Ovary (tissue), 9 donors: ENCODE measurements around the gene NLK. TPM values are rescaled to one million over a fixed set of nuclear protein-coding genes. Genes with fewer than 3 reads are reported as not detected.

Experiments used
- DNase-seq, 5 donors: peaks; one replicate each; pipeline ENCODE4 v3.0.0-alpha.2; 2019 to 2020
- H3K27ac ChIP-seq, 2 donors: fragments of 200-600 bp; one replicate each; pipeline versions ENCODE4 v1.5.1 to v1.8.0; 2019 to 2022
- H3K27me3 ChIP-seq: fragments of 200-600 bp; one replicate; pipeline ENCODE4 v1.8.0; 2022
- H3K36me3 ChIP-seq: fragments of 200-600 bp; sonication (generic); one replicate; pipeline ENCODE4 v1.5.1; 2019
- H3K4me1 ChIP-seq: one replicate; pipeline ENCODE4 v1.8.1; 2013; ENCODE audit warnings: mild to moderate bottlenecking, moderate library complexity; ENCODE audit not compliant: insufficient read depth
- H3K4me3 ChIP-seq: fragments of 200-600 bp; sonication (generic); one replicate; pipeline ENCODE4 v1.5.1; 2017
- H3K9me3 ChIP-seq, 2 donors: fragments of 200-600 bp in 1 of 2; sonication (generic) in 1 of 2; one replicate each; pipeline versions ENCODE4 v1.5.1 to v1.8.1; 2013 to 2019; ENCODE audit warnings: mild to moderate bottlenecking in 1 of 2, moderate library complexity in 1 of 2
- EP300 ChIP-seq: sonication (generic); formaldehyde crosslinking; IDR thresholded peaks from one replicate; pipeline ENCODE4 v1.6.1; 2017; ENCODE audit warnings: antibody characterized with exemption
- POLR2A ChIP-seq: fragments of 450-650 bp; IDR thresholded peaks from one replicate; pipeline ENCODE4 v1.6.1; 2017; ENCODE audit warnings: antibody characterized with exemption, mild to moderate bottlenecking, moderate library complexity
- WGBS, 3 donors: extraction: QIAGEN DNeasy Blood & Tissue Kit in 1 of 3; methylation state at CpG; one replicate each; pipeline versions ENCODE4 v1.1.5 to v1.1.7; 2013 to 2017; 5-methylcytosine and 5-hydroxymethylcytosine counted together
- intact Hi-C, 4 donors: fragments of 100-400 bp; cut with DNase I; formaldehyde crosslinking; loops; one replicate each; pipeline versions ENCODE4 v1.11.0 to v1.15.1; 2022 to 2023
- polyA plus RNA-seq, 2 donors: library from polyadenylated mRNA; stranded (reverse); fragments of 200-250 nt in 1 of 2; fragments of 350-450 nt in 1 of 2; fragmentation: Illumina TruSeq in 1 of 2; extraction: RNeasy Lipid Tissue Mini Kit (QIAGEN cat#74804) in 1 of 2; gene quantifications; one replicate each; pipeline ENCODE4 v1.2.3, GENCODE V29; 2013 to 2014
- total RNA-seq, 7 donors: library from RNA; depleted of rRNA in 2 of 7; stranded (reverse); fragments of >200 nt in 2 of 7; fragmentation: NEBNext Ultra II Directional in 3 of 7; extraction: Animal tissue kit (Norgen Biotek cat#: 25700) in 3 of 7; gene quantifications; one replicate each; pipeline versions ENCODE4 v1.1.0 to v1.2.4, GENCODE V29; 2016 to 2023
- TF ChIP-seq, protein P1 (sequence below), 3 donors: fragments of 450-650 bp in 2 of 3; fragments of 200-600 bp in 1 of 3; IDR thresholded peaks; one replicate each; pipeline versions ENCODE4 v1.5.1 to v1.8.0; 2016 to 2022; ENCODE audit warnings: antibody characterized with exemption in 3 of 3, mild to moderate bottlenecking in 1 of 3
- donor health status: DM: no; HTN: no; CAD: no; lungs with moderate emphysema.
- donor health status: DM: no; HTN: no; CAD: no.
- donor health status: Bipolar disorder and iron deficiency.
- donor health status: DM: yes; HTN: yes; CAD: no.
- donor health status: DM: no; HTN: no; CAD: no.
- donor health status: DM: yes; HTN: yes; CAD: no.

The NLK gene
- total and polyA plus RNA-seq, 9 donors, result 7.3 to 15.6 (median 12.3) TPM

DNA sequence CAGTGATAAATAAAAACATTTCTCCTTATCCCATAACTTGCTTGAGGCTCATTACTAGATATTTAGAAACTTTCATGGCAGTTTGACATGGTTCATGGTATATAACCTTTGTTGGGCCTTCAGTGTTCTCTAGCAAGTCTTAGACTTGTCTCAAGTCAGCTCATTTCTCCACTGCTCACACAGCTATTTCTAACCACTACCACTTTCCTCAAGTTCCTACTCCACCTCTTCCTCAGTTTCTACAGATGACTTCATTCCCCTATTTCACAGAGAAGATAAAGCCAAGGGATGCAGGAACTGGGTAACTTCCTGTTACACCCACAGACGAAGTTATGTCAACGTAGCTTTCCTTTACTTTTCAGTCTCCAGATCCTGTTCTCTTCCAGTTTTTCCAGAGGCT is 23.2 kb downstream of the NLK start:
- Histone ChIP-seq H3K27ac (no peak overlapping the region), H3K4me3 (no peak overlapping the region), H3K9me3 (no peaks in the 10 kb centered on the region), H3K4me1 (no peaks in the 10 kb centered on the region), H3K36me3 (no peaks in the 10 kb centered on the region), H3K27me3 (no peaks in the 10 kb centered on the region)
- no peak for TF ChIP-seq POLR2A
- no peak for TF ChIP-seq EP300
- TF ChIP-seq, protein P1, sequence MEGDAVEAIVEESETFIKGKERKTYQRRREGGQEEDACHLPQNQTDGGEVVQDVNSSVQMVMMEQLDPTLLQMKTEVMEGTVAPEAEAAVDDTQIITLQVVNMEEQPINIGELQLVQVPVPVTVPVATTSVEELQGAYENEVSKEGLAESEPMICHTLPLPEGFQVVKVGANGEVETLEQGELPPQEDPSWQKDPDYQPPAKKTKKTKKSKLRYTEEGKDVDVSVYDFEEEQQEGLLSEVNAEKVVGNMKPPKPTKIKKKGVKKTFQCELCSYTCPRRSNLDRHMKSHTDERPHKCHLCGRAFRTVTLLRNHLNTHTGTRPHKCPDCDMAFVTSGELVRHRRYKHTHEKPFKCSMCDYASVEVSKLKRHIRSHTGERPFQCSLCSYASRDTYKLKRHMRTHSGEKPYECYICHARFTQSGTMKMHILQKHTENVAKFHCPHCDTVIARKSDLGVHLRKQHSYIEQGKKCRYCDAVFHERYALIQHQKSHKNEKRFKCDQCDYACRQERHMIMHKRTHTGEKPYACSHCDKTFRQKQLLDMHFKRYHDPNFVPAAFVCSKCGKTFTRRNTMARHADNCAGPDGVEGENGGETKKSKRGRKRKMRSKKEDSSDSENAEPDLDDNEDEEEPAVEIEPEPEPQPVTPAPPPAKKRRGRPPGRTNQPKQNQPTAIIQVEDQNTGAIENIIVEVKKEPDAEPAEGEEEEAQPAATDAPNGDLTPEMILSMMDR (IDR thresholded peaks at IDR 0.05), result no peak
- intact Hi-C loops, result no loop called here
- DNase-seq, result no peak
- WGBS, 3 donors, result 71 to 83% (median 82%) methylated on average over 2 of the region's 2 CpGs

DNA sequence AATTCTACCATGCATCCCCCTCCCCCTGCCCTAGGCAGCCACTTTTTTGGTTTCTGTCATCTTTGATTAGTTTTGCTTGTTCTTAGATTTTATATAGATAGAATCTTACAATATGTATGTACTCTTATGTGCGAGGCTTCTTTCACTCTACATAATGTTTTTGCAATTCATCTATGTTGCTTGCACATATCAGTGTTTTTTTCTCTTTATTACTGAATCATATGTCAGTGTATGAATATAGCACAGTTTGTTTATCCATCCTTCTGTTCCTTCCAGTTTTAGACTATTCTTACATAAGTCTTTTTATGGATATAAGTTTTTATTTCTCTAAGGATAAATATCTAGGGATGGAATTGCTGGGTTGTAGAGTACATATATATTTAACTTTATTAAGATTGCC is 26.6 kb downstream of the NLK start:
- Histone ChIP-seq H3K36me3 (no peaks in the 10 kb centered on the region), H3K27ac (no peak overlapping the region), H3K9me3 (peaks cover 0 to 3% of the 10 kb centered on the region in 2 donors), H3K4me1 (no peaks in the 10 kb centered on the region), H3K4me3 (no peak overlapping the region), H3K27me3 (no peaks in the 10 kb centered on the region)
- WGBS, 3 donors, result 82 to 97% (median 96%) methylated on average over 1 of the region's 1 CpG
- no peak for TF ChIP-seq EP300
- TF ChIP-seq POLR2A, result no peak
- TF ChIP-seq, protein P1 (IDR thresholded peaks at IDR 0.05), result no peak
- intact Hi-C loops, result no loop called here
- DNase-seq, result no peak

DNA sequence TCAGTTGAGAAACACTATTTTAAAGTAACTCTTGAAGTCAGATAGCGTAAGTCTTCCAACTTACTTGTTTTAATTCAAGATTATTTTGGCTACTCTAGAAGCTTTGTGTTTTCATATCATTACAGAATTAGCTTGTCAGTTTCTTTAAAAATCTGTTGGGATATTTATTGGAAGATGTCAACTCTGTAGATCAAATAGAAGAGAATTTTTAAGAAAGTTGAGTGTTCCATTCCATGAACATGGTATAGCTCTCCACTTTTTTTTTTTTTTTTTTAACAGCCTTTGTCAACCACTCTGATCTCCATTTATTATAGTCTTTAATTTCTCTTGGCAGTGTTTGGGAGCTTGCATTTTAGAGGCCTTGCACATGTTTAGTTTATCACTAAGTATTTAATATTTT is 28.7 kb downstream of the NLK start:
- no peak overlapping the region for H3K4me3 ChIP-seq
- 97 to 100% (median 100%) methylated on average over 1 of the region's 1 CpG for WGBS, 3 donors
- H3K27me3 ChIP-seq, result no peaks in the 10 kb centered on the region
- no peaks in the 10 kb centered on the region for H3K4me1 ChIP-seq
- no peak for DNase-seq
- TF ChIP-seq POLR2A, result no peak
- TF ChIP-seq, protein P1 (IDR thresholded peaks at IDR 0.05), result no peak
- TF ChIP-seq EP300, result no peak
- no peak overlapping the region for H3K27ac ChIP-seq
- intact Hi-C loops, result no loop called here
- H3K9me3 ChIP-seq, result peaks cover 0 to 3% of the 10 kb centered on the region in 2 donors
- no peaks in the 10 kb centered on the region for H3K36me3 ChIP-seq

DNA sequence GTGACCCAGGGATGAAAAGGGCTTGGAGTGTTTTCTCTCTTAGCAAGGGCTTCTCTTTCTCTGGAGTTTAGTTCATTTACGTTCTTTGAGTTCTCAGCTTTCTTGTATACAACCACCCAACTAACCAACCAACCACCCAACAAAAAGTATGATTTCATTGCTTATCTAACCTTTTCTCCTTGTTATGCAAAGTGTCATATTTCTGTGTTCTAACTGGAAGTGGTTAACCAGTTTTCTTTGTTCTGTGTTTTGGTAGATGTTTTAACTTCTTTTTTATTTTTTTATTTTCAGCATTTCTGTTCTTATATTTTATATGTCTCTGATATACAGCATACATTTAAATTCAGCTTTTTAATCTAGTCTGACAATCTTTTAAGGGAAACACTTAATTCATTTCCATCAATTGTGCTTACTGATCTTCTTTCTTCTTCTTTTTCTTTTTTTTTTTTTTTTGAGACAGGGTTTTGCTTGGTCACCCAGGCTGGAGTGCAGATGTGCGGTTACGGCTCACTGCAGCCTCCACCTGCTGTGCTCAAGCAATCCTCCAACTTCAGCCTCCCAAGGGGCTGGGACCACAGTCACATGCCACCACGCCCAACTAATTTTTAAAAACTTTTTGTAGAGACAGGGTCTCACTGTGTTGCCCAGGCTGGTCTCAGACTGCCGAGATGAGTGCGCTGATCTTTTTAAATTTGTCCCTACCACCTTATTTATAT is 29.6 kb downstream of the NLK start:
- Histone ChIP-seq H3K27ac (no peak overlapping the region), H3K4me1 (no peaks in the 10 kb centered on the region), H3K36me3 (no peaks in the 10 kb centered on the region), H3K27me3 (no peaks in the 10 kb centered on the region), H3K4me3 (no peak overlapping the region), H3K9me3 (peaks cover 0 to 3% of the 10 kb centered on the region in 2 donors)
- DNase-seq, result no peak
- WGBS, 3 donors, result 96 to 97% (median 96%) methylated on average over 6 of the region's 6 CpGs
- intact Hi-C loops, result no loop called here
- no peak for TF ChIP-seq POLR2A
- TF ChIP-seq, protein P1 (IDR thresholded peaks at IDR 0.05), result no peak
- no peak for TF ChIP-seq EP300
